PFSK-1 (cell line): ENCODE data around the gene FOXB1.

Source experiments
- POLR2AphosphoS5 ChIP-seq: IDR thresholded peaks from 2 replicates; pipeline ENCODE4 v1.6.1; 2012; ENCODE audit warnings: low read depth, mild to moderate bottlenecking, control low read depth, low read length, moderate library complexity
- SIN3A ChIP-seq: IDR thresholded peaks from 2 replicates; pipeline ENCODE4 v1.6.1; 2012; ENCODE audit warnings: mild to moderate bottlenecking, low read length, moderate library complexity, borderline replicate concordance; ENCODE audit not compliant: insufficient read depth
- TAF1 ChIP-seq: IDR thresholded peaks from 2 replicates; pipeline ENCODE4 v1.6.1; 2012; ENCODE audit warnings: low read length, control low read depth, borderline replicate concordance; ENCODE audit not compliant: insufficient read depth
- TF ChIP-seq, protein P1 (sequence below), 2 experiments: IDR thresholded peaks; 2 replicates each; pipeline versions ENCODE4 v1.6.1 to v1.8.0; 2011 to 2012; ENCODE audit warnings: low read depth in 2 of 2, low read length in 2 of 2, control low read depth in 1 of 2, inconsistent platforms in 1 of 2, mild to moderate bottlenecking in 1 of 2, moderate library complexity in 1 of 2; ENCODE audit not compliant: insufficient read depth in 1 of 2

DNA sequence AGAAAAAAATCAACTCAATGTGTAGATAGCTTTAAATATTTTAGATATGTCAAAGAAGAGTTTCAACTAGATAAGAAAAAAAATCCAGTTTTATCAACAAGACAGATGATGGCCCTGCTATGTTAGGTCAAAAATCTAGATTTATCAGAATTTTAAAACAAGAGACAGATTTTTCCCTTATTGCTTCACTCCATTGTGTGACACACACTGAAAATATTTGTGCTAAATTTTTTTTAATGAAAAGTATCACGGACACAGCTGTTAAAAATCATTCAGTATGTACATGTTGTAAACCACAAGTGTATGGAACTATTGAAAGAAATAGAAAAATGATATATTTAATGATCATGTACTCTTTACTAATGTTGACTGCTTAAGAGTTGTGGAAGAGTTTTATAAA is 43.6 kb downstream of the FOXB1 start:
- TF ChIP-seq TAF1: no peak
- TF ChIP-seq, protein P1, sequence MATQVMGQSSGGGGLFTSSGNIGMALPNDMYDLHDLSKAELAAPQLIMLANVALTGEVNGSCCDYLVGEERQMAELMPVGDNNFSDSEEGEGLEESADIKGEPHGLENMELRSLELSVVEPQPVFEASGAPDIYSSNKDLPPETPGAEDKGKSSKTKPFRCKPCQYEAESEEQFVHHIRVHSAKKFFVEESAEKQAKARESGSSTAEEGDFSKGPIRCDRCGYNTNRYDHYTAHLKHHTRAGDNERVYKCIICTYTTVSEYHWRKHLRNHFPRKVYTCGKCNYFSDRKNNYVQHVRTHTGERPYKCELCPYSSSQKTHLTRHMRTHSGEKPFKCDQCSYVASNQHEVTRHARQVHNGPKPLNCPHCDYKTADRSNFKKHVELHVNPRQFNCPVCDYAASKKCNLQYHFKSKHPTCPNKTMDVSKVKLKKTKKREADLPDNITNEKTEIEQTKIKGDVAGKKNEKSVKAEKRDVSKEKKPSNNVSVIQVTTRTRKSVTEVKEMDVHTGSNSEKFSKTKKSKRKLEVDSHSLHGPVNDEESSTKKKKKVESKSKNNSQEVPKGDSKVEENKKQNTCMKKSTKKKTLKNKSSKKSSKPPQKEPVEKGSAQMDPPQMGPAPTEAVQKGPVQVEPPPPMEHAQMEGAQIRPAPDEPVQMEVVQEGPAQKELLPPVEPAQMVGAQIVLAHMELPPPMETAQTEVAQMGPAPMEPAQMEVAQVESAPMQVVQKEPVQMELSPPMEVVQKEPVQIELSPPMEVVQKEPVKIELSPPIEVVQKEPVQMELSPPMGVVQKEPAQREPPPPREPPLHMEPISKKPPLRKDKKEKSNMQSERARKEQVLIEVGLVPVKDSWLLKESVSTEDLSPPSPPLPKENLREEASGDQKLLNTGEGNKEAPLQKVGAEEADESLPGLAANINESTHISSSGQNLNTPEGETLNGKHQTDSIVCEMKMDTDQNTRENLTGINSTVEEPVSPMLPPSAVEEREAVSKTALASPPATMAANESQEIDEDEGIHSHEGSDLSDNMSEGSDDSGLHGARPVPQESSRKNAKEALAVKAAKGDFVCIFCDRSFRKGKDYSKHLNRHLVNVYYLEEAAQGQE (IDR thresholded peaks at IDR 0.05; ENCODE audit: insufficient read depth in 1 of 2, low read depth in 2 of 2, low read length in 2 of 2): no peak
- no peak for TF ChIP-seq SIN3A
- no peak for TF ChIP-seq POLR2AphosphoS5
